ENCODE results near the gene XDH.

DNA sequence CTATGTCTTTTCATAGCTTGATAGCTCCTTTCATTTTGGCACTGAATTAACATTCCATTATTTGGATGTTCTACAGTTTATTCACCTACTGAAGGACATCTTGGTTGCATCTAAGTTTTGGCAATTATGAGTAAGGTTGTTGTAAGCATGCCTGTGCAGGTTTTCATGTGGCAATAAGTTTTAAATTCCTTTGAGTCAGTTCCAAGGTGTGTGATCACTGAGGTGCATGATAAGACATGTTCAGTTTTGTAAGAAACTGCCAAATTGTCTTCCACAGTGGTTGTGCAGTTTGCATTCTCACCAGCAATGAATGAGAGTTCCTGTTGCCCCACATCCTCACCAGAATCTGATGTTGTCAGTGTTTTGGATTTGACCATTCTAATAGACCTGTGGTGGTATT, 24.2 kb downstream of the XDH start:
- TF ChIP-seq, protein P1, sequence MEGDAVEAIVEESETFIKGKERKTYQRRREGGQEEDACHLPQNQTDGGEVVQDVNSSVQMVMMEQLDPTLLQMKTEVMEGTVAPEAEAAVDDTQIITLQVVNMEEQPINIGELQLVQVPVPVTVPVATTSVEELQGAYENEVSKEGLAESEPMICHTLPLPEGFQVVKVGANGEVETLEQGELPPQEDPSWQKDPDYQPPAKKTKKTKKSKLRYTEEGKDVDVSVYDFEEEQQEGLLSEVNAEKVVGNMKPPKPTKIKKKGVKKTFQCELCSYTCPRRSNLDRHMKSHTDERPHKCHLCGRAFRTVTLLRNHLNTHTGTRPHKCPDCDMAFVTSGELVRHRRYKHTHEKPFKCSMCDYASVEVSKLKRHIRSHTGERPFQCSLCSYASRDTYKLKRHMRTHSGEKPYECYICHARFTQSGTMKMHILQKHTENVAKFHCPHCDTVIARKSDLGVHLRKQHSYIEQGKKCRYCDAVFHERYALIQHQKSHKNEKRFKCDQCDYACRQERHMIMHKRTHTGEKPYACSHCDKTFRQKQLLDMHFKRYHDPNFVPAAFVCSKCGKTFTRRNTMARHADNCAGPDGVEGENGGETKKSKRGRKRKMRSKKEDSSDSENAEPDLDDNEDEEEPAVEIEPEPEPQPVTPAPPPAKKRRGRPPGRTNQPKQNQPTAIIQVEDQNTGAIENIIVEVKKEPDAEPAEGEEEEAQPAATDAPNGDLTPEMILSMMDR (conservative IDR thresholded peaks at IDR 0.05 in 1 of 2, IDR thresholded peaks at IDR 0.05 in 1 of 2; ENCODE audit: low read depth in 1 of 2, low read length in 2 of 2): no peak
- no peak for TF ChIP-seq EZH2 (IDR thresholded peaks at IDR 0.05; ENCODE audit: low read length, missing control alignments)
